Measurements from ENCODE around the gene PRKACG.
"Not testable (repeated sequence)": the region's sequence is repeated elsewhere in the genome, so short reads cannot be mapped to it uniquely, and the experiment has no call there.

The PRKACG gene

DNA sequence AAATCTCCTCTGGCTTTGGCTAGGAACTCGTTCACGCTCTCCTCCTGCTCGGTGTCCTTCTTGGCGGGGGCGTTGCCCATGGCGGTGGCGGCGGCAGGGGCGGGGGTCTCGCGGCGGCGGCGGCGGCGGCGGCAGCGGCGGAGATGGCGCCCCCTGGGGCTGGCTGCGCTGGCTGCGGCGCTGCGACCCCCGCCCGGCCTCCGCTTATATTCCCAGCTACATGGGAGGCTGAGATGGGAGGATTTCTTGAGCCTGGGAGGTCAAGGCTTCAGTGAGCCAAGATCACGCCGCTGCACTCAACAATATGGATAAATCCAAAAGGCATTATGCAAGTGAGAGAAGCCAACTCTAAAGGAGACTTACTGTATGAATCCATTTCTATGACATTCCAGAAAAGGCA lies at the start of gene PRKACG:
Gene PRKACG, minus strand, starts transcription at position 101 of the 400 bp plus-strand sequence. Its CDS starts 21 bp downstream, at position 80.
- no peak for DNase-seq (ENCODE audit: low read depth in 2 of 2)

DNA sequence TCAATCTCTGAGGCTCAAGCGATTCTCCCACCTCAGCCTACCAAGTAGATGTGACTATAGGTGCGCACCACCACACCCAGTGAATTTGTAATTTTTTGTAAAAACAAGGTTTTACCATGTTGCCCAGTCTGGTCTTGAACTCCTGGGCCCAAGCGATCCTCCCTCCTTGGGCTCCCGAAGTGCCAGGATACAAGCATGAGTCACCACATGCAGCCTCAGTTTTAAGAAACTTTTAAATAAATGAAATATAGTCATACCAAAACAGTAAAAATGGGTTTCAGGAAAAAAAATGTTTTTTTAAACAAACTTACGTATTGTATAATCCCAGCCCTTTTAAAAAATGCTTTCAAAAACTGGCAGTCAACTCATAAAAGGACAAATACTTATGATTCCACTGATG lies 48.3 kb upstream of the PRKACG start:
- no peak for DNase-seq (ENCODE audit: low read depth in 2 of 2)

DNA sequence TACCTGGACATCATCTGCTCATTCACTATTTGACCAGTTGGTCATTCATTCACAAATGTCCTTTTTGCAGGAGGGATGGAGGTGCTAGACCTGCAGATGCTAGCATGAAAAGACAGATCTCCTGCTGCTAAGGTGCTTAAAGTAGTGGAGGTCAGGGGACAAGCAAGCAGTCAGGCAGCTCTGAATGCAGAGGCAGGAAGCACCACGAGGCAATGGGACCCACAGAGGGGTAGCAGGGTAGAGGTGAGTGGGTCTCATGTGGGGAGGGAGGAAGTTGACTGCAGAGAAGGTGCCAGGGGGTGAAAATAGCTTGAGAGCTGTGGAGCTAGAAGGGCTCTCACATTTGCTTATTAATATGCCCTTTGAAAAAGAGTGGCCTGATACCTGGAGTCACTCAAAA lies 46.9 kb upstream of the PRKACG start:
- DNase-seq (ENCODE audit: low read depth in 2 of 2): no peak

GRCh38 chr9:69058101-69058500 lies 44.2 kb upstream of the PRKACG start:
- DNase-seq (ENCODE audit: low read depth in 2 of 2): no peak

GRCh38 chr9:69056191-69056815 lies 42.4 kb upstream of the PRKACG start:
- no peak for DNase-seq (ENCODE audit: low read depth in 2 of 2)

- no peak for DNase-seq (ENCODE audit: low read depth in 2 of 2)
These were observed 41.1 kb upstream of the PRKACG start for GRCh38 chr9:69054989-69055388.

GRCh38 chr9:69050936-69051335 lies 37.0 kb upstream of the PRKACG start:
- not testable (repeated sequence) for DNase-seq (ENCODE audit: low read depth in 2 of 2)

DNA sequence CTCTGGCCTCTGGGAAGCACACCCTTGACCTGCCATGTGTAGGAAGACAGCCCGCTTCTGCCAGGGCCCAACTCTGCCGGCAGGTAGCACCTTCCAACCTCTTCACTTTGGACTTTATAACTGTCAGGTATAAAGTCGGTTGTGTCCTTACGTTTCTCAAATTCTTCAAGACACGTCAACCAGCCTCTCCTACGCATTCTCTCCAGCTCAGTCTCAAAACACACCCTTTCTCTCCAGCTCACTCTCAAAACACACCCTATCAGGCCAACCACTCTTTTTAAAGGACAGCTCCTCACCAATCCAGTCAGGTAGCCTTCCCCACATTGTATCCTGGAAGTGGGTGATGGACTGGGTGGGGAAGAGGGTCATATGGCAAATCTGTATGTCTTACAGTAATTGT lies 35.2 kb upstream of the PRKACG start:
- DNase-seq (ENCODE audit: low read depth in 2 of 2): no peak

- no peak for DNase-seq (ENCODE audit: low read depth in 2 of 2)
These were observed 33.5 kb upstream of the PRKACG start for GRCh38 chr9:69047371-69047770.

- DNase-seq (ENCODE audit: low read depth in 2 of 2): no peak
These were observed 32.8 kb upstream of the PRKACG start for GRCh38 chr9:69046723-69047122.

- no peak for DNase-seq (ENCODE audit: low read depth in 2 of 2)
These were observed 31.9 kb upstream of the PRKACG start for GRCh38 chr9:69045821-69046220.

DNA sequence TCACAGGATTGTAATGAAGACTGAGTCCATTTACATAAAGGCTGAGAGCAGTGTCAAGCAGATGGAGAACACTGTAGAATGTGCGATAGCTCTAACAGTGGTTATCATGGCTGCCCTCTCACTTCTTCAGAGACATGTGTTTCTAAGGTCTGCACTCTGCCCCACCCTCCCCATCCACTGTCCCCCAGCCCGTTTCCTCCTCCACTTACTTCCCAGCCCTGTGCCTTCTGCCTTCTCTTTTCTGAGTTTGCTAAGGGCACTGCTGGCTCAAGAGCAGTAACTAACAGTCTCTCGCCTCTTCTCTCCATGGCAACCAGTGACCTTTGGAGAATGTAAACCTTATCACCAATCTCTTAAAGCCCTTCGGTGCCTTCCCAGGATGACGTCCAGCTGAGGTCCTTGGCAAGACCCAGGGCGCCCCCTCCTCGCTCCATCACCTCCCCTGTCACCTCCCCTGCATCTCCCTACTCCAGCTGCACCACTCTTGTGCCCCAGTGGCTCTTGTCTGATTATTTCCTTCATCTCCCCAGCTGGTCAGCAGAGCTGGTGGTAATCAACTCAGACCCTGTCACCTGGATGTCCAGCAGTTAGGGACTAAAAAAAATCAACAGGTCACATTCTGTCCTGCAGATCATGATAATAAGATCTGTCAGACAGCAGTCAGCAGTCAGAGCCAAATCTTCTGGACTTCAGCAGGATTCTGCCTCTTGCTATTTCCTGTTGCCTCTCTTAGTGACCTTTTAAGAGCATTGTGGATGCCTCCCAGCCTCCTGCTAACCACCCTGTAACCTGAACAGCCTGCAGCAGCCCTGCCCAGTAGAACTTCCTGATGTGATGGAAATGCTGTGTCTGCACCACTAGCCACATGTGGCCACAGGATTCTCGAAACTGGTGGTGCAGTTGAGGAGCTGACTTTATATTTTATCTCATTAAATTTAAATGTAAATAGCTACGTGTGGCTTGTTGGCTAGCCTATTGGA lies 30.6 kb upstream of the PRKACG start:
- no peak for DNase-seq (ENCODE audit: low read depth in 2 of 2)

GRCh38 chr9:69040646-69041045 lies 26.7 kb upstream of the PRKACG start:
- DNase-seq (ENCODE audit: low read depth in 2 of 2): no peak

GRCh38 chr9:69036799-69037198 lies 22.9 kb upstream of the PRKACG start:
- no peak for DNase-seq (ENCODE audit: low read depth in 2 of 2)

GRCh38 chr9:69036309-69036708 lies 22.4 kb upstream of the PRKACG start:
- peak in 1 of 2 experiments; percentile 14 for DNase-seq (ENCODE audit: low read depth in 2 of 2)

- peak; percentile 68 to 74 for DNase-seq (ENCODE audit: low read depth in 2 of 2)
These were observed 21.8 kb upstream of the PRKACG start, which contains the start of gene FXN for GRCh38 chr9:69035438-69036308. TSS of gene FXN (plus strand) at chr9:69035752. CDS start at chr9:69035783, 31 bp downstream.

DNA sequence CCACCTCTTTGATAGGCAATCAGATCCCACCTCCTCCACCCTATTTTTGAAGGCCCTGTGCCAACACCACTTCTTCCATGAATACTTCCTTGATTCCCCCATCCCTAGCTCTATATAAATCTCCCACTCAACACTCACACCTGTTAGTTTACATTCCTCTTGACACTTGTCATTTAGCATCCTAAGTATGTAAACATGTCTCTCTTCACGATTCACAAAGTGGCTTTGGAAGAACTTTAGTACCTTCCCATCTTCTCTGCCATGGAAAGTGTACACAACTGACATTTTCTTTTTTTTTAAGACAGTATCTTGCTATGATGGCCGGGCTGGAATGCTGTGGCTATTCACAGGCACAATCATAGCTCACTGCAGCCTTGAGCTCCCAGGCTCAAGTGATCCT lies 20.2 kb upstream of the PRKACG start:
- DNase-seq (ENCODE audit: low read depth in 2 of 2): no peak

- no peak for DNase-seq (ENCODE audit: low read depth in 2 of 2)
These were observed 17.1 kb upstream of the PRKACG start for GRCh38 chr9:69030851-69031645.

GRCh38 chr9:69029535-69029934 lies 15.6 kb upstream of the PRKACG start:
- no peak for DNase-seq (ENCODE audit: low read depth in 2 of 2)

GRCh38 chr9:69028754-69029153 lies 14.8 kb upstream of the PRKACG start:
- DNase-seq (ENCODE audit: low read depth in 2 of 2): peak in 1 of 2 experiments; percentile 13

Measured in stimulated activated CD4-positive, alpha-beta T cell treated with anti-CD3 and anti-CD28 coated beads, Interleukin-12 subunit alpha, Interleukin-12 subunit beta, amount 100 ng/mL, for 24 hours (primary cell).